HUES6 (cell line): ENCODE data around the gene IRF4.

ENCODE experiments used
- H3K27ac ChIP-seq: 2 replicates; pipeline ENCODE4 v1.7.0; 2013; ENCODE audit warnings: low read depth, mild to moderate bottlenecking, low read length, inconsistent platforms
- H3K27me3 ChIP-seq: 2 replicates; pipeline ENCODE4 v1.6.1; 2013; ENCODE audit warnings: low read length; ENCODE audit not compliant: control insufficient read depth, insufficient read depth
- H3K36me3 ChIP-seq: 2 replicates; pipeline ENCODE4 v1.6.1; 2013; ENCODE audit warnings: low read length; ENCODE audit not compliant: control insufficient read depth, insufficient read depth
- H3K4me1 ChIP-seq: 2 replicates; pipeline ENCODE4 v1.6.1; 2013; ENCODE audit warnings: low read length; ENCODE audit not compliant: control insufficient read depth, insufficient read depth
- H3K4me3 ChIP-seq: 2 replicates; pipeline ENCODE4 v1.5.1; 2013; ENCODE audit warnings: low read depth, low read length
- H3K9ac ChIP-seq: one replicate; pipeline ENCODE4 v1.6.1; 2013; ENCODE audit warnings: mild to moderate bottlenecking, low read length
- H3K9me3 ChIP-seq: 2 replicates; pipeline ENCODE4 v1.6.1; 2013; ENCODE audit warnings: low read depth, low read length; ENCODE audit not compliant: control insufficient read depth, insufficient read depth

Gene IRF4

GRCh38 chr6:391559-392440 is at the start of gene IRF4:
IRF4 (plus strand) TSS chr6:391752; CDS start chr6:393153, 1,401 bp downstream.
- Histone ChIP-seq H3K27ac (no peak within 1 kb of the TSS), H3K4me3 (peak within 1 kb of the TSS; percentile 63), H3K27me3 (peaks cover 90% of the 10 kb centered on the region), H3K9ac (no peak within 1 kb of the TSS), H3K4me1 (0 out of 2 replicates have a peak, but pooled peaks cover 3% of the 10 kb centered on the region), H3K36me3 (no peaks in the 10 kb centered on the region), H3K9me3 (no peaks in the 10 kb centered on the region)

GRCh38 chr6:341914-342831 is 49.4 kb upstream of the IRF4 start:
- no peaks in the 10 kb centered on the region for H3K36me3 ChIP-seq
- peaks cover 36% of the 10 kb centered on the region; the same call in 1 of the 2 replicates for H3K9me3 ChIP-seq
- no peaks in the 10 kb centered on the region for H3K4me1 ChIP-seq
- H3K4me3 ChIP-seq = no peak overlapping the region
- no peak overlapping the region for H3K9ac ChIP-seq
- no peak overlapping the region for H3K27ac ChIP-seq
- H3K27me3 ChIP-seq = no peaks in the 10 kb centered on the region

- peaks cover 41% of the 10 kb centered on the region; the same call in 1 of the 2 replicates for H3K9me3 ChIP-seq
- no peak overlapping the region for H3K9ac ChIP-seq
- H3K27me3 ChIP-seq = no peaks in the 10 kb centered on the region
- no peaks in the 10 kb centered on the region for H3K36me3 ChIP-seq
- H3K27ac ChIP-seq = no peak overlapping the region
- no peak overlapping the region for H3K4me3 ChIP-seq
- no peaks in the 10 kb centered on the region for H3K4me1 ChIP-seq
Observed at GRCh38 chr6:342832-343179, 48.7 kb upstream of the IRF4 start.

- Histone ChIP-seq H3K36me3 (no peaks in the 10 kb centered on the region), H3K27me3 (no peaks in the 10 kb centered on the region), H3K4me1 (no peaks in the 10 kb centered on the region), H3K9me3 (peaks cover 42% of the 10 kb centered on the region; the same call in 1 of the 2 replicates), H3K9ac (no peak overlapping the region), H3K27ac (no peak overlapping the region), H3K4me3 (no peak overlapping the region)
Observed at GRCh38 chr6:343226-343935, 48.2 kb upstream of the IRF4 start.

- H3K9ac ChIP-seq = no peak overlapping the region
- H3K4me3 ChIP-seq = no peak overlapping the region
- H3K27ac ChIP-seq = no peak overlapping the region
- H3K9me3 ChIP-seq = peaks cover 47% of the 10 kb centered on the region; the same call in 1 of the 2 replicates
- H3K27me3 ChIP-seq = no peaks in the 10 kb centered on the region
- no peaks in the 10 kb centered on the region for H3K4me1 ChIP-seq
- peaks cover 3% of the 10 kb centered on the region; the same call in 1 of the 2 replicates for H3K36me3 ChIP-seq
Observed at GRCh38 chr6:343960-344815, 47.4 kb upstream of the IRF4 start.

- Histone ChIP-seq H3K9me3 (peaks cover 52% of the 10 kb centered on the region; the same call in 1 of the 2 replicates), H3K4me1 (no peaks in the 10 kb centered on the region), H3K9ac (no peak overlapping the region), H3K36me3 (peaks cover 3% of the 10 kb centered on the region; the same call in 1 of the 2 replicates), H3K27me3 (no peaks in the 10 kb centered on the region), H3K4me3 (no peak overlapping the region), H3K27ac (no peak overlapping the region)
Observed at GRCh38 chr6:344816-345340, 46.7 kb upstream of the IRF4 start.

- peaks cover 3% of the 10 kb centered on the region; the same call in 1 of the 2 replicates for H3K36me3 ChIP-seq
- no peak overlapping the region for H3K4me3 ChIP-seq
- H3K27ac ChIP-seq = no peak overlapping the region
- H3K9ac ChIP-seq = no peak overlapping the region
- H3K4me1 ChIP-seq = no peaks in the 10 kb centered on the region
- H3K27me3 ChIP-seq = no peaks in the 10 kb centered on the region
- peaks cover 53% of the 10 kb centered on the region; the same call in 1 of the 2 replicates for H3K9me3 ChIP-seq
Observed at GRCh38 chr6:345747-346385, 45.7 kb upstream of the IRF4 start.

GRCh38 chr6:346386-347030 is 45.0 kb upstream of the IRF4 start:
- Histone ChIP-seq H3K4me3 (no peak overlapping the region), H3K27me3 (no peaks in the 10 kb centered on the region), H3K4me1 (peaks cover 2% of the 10 kb centered on the region; the same call in 1 of the 2 replicates), H3K36me3 (peaks cover 3% of the 10 kb centered on the region; the same call in 1 of the 2 replicates), H3K9ac (no peak overlapping the region), H3K27ac (no peak overlapping the region), H3K9me3 (peaks cover 50% of the 10 kb centered on the region; the same call in 1 of the 2 replicates)

GRCh38 chr6:347232-347631 is 44.3 kb upstream of the IRF4 start:
- Histone ChIP-seq H3K36me3 (peaks cover 3% of the 10 kb centered on the region; the same call in 1 of the 2 replicates), H3K27ac (no peak overlapping the region), H3K27me3 (no peaks in the 10 kb centered on the region), H3K4me1 (peaks cover 8% of the 10 kb centered on the region; the same call in 1 of the 2 replicates), H3K4me3 (no peak overlapping the region), H3K9ac (no peak overlapping the region), H3K9me3 (peaks cover 51% of the 10 kb centered on the region; the same call in 1 of the 2 replicates)
